Activated T-helper 1 cell treated with Interleukin-2 at 50 U/mL for 16 hours (primary cell): ENCODE results near the gene CFAP65.
A peak's percentile ranks its signal among the peaks of the same experiment; 100 is the strongest.

Experiments
- DNase-seq: peaks from one replicate; pipeline ENCODE4 v3.0.0-alpha.2; 2020; ENCODE audit warnings: low read depth

Gene CFAP65

DNA sequence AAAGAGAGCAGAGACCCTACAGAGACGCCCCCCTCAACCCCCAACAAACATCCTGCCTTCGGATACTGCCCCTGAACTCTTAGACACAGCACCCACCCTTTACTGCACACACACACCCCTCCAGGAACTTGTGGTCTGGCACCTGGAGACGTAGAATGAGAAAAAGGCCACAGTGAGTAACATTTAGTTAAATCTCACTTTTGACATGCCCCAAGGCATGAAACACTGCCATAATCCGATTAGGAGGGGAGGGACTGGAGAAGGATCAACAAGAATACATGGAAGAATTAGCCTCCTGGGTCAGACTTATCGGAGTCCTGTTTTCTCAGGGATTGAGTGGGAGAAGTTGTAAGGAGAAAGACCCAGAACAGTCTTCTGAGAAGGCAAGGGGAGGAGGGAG, 77.7 kb downstream of the CFAP65 start:
- DNase-seq = no peak

DNA sequence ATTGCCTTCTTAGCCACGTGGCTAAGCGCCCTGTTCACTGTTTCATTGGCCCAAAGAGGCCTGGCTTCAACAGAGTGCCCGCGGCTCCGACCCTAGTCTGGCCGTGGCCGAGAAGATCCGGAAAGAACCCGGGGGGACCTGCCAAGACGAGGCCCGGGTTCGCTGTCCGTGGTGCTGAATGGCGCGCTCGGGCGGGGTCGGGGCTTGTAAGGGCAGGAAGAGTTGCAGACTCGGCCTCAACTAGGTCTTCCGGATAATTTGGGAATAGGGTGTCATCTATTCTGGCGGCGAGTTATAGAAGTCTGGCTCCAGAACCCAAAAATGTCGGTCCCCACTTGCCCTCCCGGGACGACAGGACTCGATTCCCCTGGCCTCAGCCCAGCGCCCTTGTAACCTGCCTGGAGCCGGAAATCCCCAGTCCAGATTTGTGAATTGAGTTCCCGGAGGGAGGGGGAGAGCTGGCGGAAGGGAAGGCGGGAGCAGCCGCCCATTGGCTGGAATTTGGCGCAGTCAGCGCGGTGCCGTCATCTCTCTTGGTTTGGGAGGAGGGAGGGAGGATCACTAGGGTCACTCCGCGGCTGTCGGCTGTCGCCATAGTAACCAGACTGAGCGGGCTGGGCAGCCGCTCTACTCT, 78.3 kb downstream of the CFAP65 start:
- DNase-seq = no peak

DNA sequence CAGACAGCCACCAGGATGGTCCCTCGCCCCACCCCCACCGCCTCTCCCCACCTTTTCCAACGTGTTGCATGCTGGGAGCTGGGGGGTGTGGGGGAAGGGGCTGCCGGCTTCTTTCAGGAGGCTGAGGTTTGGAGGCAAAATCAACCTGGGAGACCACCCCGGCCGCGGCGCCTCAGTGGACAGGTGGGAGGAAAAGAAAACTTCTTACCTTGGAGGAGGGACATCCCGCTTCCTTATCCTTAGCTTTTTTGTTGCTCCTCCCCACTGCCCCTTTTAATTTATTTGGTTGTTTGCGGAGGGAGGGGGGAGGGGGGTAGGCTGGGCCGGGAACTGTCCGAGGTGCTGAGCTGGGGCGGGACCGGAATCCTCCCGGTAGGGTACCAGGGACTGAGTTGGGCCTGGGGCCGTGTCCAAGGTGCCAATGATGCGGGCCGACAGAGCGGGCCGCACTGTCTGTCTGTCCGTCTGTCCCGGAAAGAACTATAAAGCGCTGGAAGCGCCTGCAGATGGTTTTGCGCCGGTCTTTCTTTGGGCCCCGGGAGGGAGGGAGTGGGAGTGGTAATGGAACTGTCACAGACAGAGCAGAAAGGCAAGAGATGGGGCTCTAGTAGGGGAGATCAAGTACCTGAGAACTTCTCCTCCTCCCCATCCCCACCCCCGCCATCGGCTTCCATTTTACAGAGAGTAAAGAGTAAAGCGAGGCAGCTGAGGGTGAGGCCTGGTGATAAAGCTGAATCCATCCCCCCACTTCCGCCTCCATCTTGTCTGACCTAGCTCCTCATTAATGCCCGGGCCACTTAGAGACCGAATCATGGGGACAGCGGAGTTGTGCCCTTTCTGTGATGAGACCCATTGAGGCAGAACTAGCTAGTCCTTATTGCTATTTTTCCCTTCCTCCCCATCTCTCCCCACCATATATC, 79.4 kb downstream of the CFAP65 start:
- DNase-seq = no peak

DNA sequence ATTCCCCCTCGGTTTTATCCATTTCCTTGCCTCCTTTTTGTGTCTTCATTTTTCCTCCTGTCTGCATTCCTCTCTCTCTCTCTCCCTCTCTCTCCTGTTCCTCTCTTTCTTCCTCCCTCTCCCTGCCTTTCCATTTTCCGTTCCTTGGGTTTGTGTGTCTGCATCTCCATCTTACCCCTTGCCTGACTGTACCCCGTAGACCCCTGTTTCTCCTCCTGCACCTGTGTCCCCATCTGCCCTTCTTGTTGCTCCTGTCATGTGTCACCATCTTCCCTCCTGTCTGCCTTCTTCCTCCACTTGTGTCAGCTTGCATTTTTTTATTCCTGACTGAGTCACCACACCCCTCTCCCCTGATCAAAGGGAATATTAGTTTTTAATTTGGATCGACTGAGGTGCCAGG, 80.1 kb downstream of the CFAP65 start:
- DNase-seq = no peak

DNA sequence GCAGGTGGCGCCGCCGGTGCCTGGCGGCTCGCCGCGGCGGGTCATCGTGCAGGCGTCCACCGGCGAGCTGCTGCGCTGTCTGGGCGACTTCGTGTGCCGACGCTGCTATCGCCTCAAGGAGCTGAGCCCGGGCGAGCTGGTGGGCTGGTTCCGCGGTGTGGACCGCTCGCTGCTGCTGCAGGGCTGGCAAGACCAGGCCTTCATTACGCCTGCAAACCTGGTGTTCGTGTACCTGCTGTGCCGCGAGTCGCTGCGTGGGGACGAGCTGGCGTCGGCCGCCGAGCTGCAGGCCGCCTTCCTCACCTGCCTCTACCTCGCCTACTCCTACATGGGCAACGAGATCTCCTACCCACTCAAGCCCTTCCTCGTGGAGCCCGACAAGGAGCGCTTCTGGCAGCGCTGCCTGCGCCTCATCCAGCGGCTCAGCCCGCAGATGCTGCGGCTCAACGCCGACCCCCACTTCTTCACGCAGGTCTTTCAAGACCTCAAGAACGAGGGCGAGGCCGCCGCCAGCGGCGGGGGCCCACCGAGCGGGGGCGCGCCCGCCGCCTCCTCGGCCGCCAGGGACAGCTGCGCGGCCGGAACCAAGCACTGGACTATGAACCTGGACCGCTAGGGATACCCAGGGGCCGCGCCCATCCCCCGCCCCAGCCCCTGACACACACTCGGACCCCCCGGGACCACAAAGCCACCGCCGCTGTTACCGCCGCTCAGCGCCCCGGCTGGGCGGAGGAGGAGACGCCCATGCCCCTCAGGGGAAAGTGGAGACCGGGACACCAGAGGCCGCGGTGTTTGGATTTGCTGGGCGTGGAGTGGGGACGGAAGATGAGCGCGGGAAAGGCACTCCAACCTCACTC, 80.8 kb downstream of the CFAP65 start:
- no peak for DNase-seq

DNA sequence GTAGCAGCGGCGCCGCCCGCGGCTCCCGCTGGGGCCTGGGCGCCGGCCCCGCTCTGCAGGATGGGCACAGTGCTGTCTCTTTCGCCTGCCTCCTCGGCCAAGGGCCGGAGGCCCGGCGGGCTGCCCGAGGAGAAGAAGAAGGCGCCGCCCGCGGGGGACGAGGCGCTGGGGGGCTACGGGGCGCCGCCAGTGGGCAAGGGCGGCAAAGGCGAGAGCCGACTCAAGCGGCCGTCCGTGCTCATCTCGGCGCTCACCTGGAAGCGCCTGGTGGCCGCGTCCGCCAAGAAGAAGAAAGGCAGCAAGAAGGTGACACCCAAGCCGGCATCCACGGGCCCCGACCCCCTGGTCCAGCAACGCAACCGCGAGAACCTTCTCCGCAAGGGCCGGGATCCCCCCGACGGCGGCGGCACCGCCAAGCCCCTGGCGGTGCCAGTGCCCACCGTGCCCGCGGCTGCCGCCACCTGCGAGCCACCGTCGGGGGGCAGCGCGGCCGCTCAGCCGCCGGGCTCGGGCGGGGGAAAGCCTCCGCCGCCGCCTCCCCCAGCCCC, 81.5 kb downstream of the CFAP65 start:
- no peak for DNase-seq

DNA sequence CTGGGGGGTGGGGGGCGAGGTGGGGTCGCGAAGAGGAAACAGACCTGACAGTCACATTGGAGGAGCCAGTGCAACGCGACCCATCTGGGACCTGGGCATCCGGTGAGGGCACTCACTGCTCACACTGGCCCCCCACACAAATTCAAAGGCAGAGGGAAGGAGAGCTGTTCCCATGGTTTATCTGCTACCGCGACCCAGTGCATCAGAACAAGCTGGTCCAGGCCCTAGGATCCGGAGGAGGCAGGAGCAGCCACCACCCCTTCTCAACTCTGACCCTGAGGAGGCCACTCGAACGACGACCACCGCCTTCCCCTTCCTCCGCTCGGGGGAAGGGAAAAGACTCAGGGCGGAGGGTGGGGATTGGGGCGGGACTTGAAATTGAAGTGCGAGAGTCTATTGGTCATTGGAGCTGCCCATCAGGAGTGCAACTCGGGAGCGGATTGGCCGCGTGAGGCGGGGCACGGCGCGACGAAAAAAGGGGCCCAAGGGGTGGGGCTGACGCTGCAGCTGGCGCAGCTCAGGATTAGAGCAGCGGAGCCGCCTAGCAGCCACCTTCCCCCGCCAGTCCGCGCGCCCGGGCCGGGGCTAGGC, 82.1 kb downstream of the CFAP65 start, which contains the start of gene CDK5R2:
TSS of gene CDK5R2 (plus strand) at position 526 of the 591 bp plus-strand sequence. CDS start 155 bp downstream, outside the sequence.
- DNase-seq = peak; percentile 24

DNA sequence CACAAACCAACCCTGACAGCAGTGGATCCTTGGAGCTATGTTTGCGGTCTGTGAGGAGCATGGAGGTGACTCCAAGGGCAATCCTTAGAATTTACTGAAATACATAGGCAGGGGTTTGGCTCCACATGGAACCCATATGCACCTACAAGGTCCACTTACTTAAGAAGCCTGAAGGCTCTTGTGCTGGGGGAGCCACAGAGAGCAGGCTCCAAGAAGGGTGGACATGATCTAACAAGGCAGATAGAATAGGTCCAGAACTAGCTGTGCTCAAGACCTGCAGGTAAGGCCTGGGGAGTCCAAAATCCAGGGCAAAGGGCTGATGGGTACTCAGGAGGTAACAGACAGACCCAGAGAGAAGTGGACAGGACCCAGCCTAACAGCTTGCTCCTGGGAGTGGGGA, 83.0 kb downstream of the CFAP65 start:
- no peak for DNase-seq

DNA sequence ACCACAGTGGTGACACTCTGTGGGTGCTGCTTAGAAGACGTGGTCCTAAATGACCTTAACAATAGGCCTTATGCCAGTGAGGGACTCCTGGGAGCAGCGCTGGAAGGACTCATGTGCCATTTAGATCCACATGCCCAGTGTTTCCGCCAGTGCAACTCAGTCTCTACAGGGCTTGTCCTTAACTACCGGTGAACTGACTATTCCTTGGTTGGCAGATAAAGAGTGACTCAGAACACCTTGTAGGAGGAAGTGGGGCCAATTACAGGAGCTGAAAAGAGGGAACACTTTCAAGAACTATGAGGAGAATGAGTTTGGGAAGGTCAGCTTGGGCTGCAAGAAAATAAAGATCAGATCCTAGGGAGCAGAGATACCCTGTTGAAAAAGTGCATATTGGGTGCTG, 83.6 kb downstream of the CFAP65 start:
- no peak for DNase-seq

DNA sequence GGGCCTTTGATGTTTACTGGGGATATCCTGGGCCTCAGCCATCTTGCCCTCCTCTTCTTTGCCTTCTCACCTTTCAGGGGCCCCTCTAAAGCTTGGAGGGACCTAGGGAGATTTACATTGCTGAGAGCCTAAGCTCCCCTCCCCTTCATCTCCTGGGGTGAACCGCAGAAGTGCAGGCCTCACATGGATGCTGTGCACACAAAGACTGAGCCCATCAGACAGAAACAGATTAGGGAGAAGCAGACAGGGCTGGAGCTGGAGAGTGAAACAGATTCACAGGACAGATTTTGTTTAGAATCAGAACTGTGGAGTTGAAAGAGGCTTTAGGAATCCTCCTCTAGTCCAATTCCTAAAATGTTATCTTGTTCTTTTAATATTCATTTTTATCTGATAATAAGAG, 85.3 kb downstream of the CFAP65 start:
- DNase-seq = no peak

DNA sequence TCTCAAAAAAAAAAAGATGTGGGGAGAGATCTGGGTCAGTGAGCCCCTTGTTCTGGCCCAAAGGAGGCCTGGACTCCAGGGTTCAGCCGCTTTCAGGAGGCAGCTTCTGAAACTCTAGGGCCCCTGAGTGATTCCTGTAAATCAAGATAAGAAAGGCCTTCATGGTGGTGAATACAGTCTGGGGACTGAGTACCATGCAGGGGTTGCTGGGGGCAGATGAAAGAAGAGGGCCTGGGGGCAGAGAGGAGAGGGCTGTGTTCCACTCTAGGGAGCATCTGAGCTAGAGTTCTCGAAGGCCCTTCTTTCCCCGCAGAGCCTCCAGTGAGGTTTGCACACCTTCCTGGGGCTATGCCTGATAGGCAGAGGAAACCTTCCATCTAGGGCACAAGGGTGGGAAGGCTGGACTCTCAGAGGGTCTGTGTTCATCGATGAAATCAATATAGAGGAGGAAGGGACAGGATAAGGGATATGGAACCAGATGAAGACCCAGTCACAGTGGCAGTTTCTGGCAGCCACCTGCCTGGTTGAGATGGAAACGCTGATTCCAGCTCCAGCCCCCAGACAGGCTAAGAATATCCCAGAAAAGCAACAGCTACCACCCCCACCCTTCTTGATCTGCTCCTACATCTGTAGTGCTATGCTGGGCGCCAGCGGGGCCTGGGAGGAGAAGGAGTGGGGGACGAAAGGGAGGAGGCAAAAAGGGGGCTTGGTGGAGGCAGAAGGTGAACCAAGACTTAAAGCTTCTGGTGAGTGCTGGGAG, 86.6 kb downstream of the CFAP65 start:
- DNase-seq = no peak

DNA sequence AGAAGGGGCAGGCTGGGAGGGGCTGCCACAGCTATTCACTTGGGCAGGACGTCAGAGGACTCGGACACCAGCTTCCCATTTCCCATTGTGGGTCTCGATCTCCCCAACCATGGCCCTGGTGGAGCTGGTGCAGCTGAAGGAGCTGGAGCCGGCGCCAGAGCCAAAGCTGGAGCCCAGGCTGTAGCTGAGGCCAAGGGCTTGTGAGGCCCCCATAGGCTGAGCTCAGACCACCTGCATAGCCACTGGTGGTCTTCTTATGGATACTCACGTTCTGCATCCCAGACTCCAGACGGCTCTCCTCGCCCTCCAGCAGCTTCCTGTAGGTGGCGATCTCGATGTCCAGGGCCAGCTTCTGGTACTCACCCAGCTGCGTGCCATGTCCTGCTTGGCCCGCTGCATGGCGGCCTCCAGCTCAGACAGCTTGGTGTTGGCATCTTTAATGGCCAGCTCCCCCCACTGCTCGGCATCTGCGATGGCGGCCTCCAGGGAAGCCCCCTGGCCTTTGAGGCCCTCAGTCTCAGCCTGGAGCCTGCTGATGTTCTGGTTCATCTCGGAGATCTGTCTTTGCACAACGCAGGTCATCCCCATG, 87.9 kb downstream of the CFAP65 start:
- DNase-seq = no peak
